ENCODE data around the gene ARHGAP26.

- no peak for TF ChIP-seq CTCF (IDR thresholded peaks at IDR 0.05)
- no peak for TF ChIP-seq POLR2AphosphoS5 (IDR thresholded peaks at IDR 0.05)
Measured at GRCh38 chr5:143066556-143067281, 296.5 kb downstream of the ARHGAP26 start.
